Stomach (tissue), 4 donors: ENCODE results near the gene SIGLEC12.

Experiments used
- CTCF ChIP-seq, 7 experiments: fragments of 450-650 bp in 4 of 7; fragments of 200-600 bp in 3 of 7; sonication (generic) in 3 of 7; IDR thresholded peaks; one replicate each; pipeline ENCODE4 v1.5.1; 2016 to 2019; ENCODE audit warnings: antibody characterized with exemption in 7 of 7, control low read depth in 2 of 7, mild to moderate bottlenecking in 1 of 7
- POLR2A ChIP-seq, 4 donors: fragments of 450-650 bp; IDR thresholded peaks; one replicate each; pipeline ENCODE4 v1.6.1; 2016; ENCODE audit warnings: antibody characterized with exemption in 4 of 4, control low read depth in 2 of 4, mild to moderate bottlenecking in 1 of 4, moderate library complexity in 1 of 4

- no peak for TF ChIP-seq POLR2A (IDR thresholded peaks at IDR 0.05)
- TF ChIP-seq CTCF (IDR thresholded peaks at IDR 0.05): no peak
These were observed 2.3 kb upstream of the SIGLEC12 start for GRCh38 chr19:51503896-51504295.
